AG09319 (cell line): ENCODE data around the gene APCDD1L.
"Not testable (repeated sequence)": the region's sequence is repeated elsewhere in the genome, so short reads cannot be mapped to it uniquely, and the experiment has no call there.

Source experiments
- DNase-seq: peaks from one replicate; pipeline ENCODE4 v3.0.0-alpha.2; 2010; ENCODE audit warnings: low read depth; ENCODE audit errors: extremely low read depth
- TF ChIP-seq, protein P1 (sequence below): IDR thresholded peaks from 2 replicates; pipeline ENCODE4 v1.5.1; 2011; ENCODE audit warnings: low read depth, mild to moderate bottlenecking, inconsistent platforms, low read length, moderate library complexity

Gene APCDD1L

DNA sequence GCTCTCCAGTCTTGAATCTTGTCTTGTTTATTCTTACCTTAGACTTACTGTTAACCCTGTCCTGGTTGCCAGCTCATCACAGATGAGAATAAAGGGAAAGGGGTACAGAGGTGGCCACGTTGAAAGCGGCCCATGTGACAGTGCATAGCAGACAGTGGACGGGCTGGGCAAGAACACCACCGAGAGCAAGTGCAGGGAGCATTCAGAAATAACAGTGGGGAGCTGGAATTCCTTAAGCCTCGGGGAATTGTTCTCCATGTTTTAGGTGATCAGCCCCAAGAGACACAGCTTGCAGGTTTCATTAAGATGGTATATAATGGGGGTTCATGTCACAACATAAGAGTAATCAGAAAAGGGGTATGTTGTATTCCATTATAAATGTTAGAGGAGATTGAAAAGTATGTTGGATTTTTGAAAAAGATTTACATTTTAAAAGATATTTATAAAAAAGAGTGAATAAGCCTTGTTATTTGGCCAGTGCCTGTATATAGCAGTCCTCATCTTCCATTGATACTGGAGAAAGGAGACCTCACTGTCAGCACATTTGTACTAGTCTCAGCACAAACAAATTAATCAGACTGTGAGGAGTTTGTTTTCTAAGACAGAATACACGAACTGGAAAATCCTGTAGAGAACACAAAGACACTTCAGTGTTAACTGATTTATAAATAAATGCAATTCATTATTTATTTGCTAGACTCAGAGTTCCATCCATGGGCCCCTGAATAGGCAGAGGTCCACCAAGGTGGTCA lies 90.8 kb downstream of the APCDD1L start:
- DNase-seq: no peak
- TF ChIP-seq, protein P1, sequence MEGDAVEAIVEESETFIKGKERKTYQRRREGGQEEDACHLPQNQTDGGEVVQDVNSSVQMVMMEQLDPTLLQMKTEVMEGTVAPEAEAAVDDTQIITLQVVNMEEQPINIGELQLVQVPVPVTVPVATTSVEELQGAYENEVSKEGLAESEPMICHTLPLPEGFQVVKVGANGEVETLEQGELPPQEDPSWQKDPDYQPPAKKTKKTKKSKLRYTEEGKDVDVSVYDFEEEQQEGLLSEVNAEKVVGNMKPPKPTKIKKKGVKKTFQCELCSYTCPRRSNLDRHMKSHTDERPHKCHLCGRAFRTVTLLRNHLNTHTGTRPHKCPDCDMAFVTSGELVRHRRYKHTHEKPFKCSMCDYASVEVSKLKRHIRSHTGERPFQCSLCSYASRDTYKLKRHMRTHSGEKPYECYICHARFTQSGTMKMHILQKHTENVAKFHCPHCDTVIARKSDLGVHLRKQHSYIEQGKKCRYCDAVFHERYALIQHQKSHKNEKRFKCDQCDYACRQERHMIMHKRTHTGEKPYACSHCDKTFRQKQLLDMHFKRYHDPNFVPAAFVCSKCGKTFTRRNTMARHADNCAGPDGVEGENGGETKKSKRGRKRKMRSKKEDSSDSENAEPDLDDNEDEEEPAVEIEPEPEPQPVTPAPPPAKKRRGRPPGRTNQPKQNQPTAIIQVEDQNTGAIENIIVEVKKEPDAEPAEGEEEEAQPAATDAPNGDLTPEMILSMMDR: no peak

DNA sequence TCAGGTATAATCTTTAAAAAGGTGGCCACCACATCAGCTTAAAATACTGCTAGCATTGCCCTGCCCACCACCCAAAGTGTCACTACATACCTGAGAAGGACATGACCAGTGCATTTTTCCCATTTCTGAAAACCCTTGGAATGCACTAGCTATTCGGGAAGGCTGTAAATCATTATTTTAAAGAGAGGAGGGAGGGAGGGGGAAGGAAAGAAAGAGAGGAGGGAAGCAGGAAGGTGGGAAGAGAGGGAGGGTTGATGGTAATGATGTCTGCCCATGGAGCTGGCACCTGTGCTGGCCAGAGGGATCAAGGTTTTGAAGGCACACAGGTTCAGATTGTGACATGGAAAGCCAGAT lies 93.7 kb downstream of the APCDD1L start:
- no peak for DNase-seq
- TF ChIP-seq, protein P1: no peak

GRCh38 chr20:58420798-58421496 lies 94.3 kb downstream of the APCDD1L start:
- no peak for DNase-seq
- TF ChIP-seq, protein P1: no peak

DNA sequence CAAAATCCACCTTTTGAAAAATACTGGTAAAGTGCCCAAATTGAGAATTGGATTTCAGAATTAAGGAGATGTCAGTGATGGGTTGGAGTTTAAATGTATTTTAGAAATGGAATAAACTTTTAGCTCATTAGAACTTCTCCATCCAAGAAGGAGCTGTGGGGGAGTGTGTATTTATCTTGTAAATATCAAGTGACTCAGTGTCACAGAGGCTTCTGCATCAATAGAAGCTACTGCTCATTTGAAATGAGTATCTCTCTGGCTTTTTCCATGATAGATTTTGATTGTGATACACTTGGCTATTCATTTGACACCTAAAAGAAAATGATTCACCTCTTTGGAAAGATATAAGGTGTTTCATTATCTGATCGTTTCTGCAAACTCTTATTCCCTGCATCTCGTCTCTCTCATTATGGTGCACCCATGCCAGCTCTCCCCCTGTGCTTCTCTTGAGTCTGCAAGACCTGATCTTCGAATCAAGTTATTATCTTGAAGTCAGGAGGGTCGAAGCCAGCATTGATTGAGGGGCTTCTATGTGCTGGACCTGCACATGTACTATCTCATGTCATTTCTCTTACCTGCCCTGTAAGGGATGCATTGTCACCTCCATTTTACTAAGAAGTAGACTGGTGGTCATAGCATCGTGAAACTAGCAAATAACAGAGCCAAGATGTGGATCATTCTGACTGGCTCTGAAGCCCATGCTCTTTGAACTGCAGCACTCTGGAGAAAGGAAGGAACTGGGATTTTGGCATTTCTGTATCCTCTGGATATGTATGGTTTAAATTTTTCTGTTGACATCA lies 96.0 kb downstream of the APCDD1L start:
- TF ChIP-seq, protein P1: no peak
- DNase-seq: no peak

GRCh38 chr20:58417438-58417837 lies 97.8 kb downstream of the APCDD1L start:
- TF ChIP-seq, protein P1: no peak
- no peak for DNase-seq

GRCh38 chr20:58416835-58417234 lies 98.4 kb downstream of the APCDD1L start:
- TF ChIP-seq, protein P1: no peak
- no peak for DNase-seq

DNA sequence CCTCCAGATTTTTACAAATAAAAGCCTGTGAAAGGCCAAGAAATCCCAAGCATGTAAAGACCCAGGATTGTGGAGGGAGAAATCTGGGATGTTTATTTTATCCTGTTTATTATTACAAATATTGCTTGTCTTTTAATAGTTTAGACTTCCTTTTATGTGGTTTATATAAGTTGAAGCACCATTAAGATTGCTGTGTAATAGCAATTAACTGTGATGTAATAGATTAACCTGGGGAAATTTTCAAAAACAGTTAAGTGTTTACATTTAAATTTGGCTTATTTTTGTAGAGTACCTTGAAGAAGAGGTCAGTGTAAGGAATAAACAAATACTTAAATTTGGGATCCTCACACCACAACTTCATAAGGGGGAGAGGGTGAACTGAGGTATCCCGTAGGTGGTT lies 99.1 kb downstream of the APCDD1L start:
- DNase-seq: no peak
- TF ChIP-seq, protein P1: no peak

DNA sequence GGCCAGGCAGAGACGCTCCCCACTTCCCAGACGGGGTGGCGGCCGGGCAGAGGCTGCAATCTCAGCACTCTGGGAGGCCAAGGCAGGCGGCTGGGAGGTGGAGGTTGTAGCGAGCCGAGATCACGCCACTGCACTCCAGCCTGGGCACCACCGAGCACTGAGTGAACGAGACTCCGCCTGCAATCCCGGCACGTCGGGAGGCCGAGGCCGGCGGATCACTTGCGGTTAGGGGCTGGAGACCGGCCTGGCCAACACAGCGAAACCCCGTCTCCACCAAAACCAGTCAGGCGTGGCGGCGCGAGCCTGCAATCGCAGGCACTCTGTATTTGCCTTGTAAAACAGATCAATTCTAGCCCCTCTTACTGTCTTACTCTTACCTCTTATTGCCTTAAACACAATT lies 100.4 kb downstream of the APCDD1L start:
- not testable (repeated sequence) for DNase-seq

- DNase-seq: not testable (repeated sequence)
Measured at GRCh38 chr20:58414216-58414615, 101.0 kb downstream of the APCDD1L start.
